LNCaP clone FGC (cell line): ENCODE data around the gene EXOC8.

ENCODE experiments used
- DNase-seq: peaks from one replicate; pipeline ENCODE4 v3.0.0-alpha.2; 2011; ENCODE audit warnings: low read depth
- H3K4me3 ChIP-seq: 2 replicates; pipeline ENCODE4 v1.5.1; 2011; ENCODE audit warnings: mild to moderate bottlenecking, low read depth, low read length, control low read depth
- CTCF ChIP-seq: IDR thresholded peaks from 2 replicates; pipeline ENCODE4 v1.5.1; 2012; ENCODE audit warnings: mild to moderate bottlenecking; ENCODE audit not compliant: control insufficient read depth, insufficient read depth; ENCODE audit errors: extremely low read depth

The EXOC8 gene

GRCh38 chr1:231301990-231302389, 35.7 kb downstream of the EXOC8 start:
- TF ChIP-seq CTCF, result no peak
- no peak overlapping the region for H3K4me3 ChIP-seq
- DNase-seq, result no peak

GRCh38 chr1:231295938-231296337, 41.7 kb downstream of the EXOC8 start:
- TF ChIP-seq CTCF, result no peak
- DNase-seq, result no peak
- no peak overlapping the region for H3K4me3 ChIP-seq

GRCh38 chr1:231286603-231287002, 51.0 kb downstream of the EXOC8 start:
- DNase-seq, result no peak
- no peak overlapping the region for H3K4me3 ChIP-seq
- no peak for TF ChIP-seq CTCF

- no peak overlapping the region for H3K4me3 ChIP-seq
- DNase-seq, result no peak
- no peak for TF ChIP-seq CTCF
These were observed 53.2 kb downstream of the EXOC8 start for GRCh38 chr1:231284441-231284840.
